SK-N-DZ (cell line): ENCODE measurements around the gene TGM3.

Source experiments
- DNase-seq: peaks from one replicate; pipeline ENCODE4 v3.0.0-alpha.2; 2015; ENCODE audit warnings: low spot score

TGM3 gene

GRCh38 chr20:2338411-2339066, 42.7 kb downstream of the TGM3 start:
- no peak for DNase-seq

GRCh38 chr20:2340136-2340535, 44.3 kb downstream of the TGM3 start:
- no peak for DNase-seq

- no peak for DNase-seq
These were observed 45.0 kb downstream of the TGM3 start for GRCh38 chr20:2340823-2341222.

GRCh38 chr20:2341336-2341735, 45.5 kb downstream of the TGM3 start:
- no peak for DNase-seq

GRCh38 chr20:2342243-2342642, 46.4 kb downstream of the TGM3 start:
- DNase-seq = no peak

- no peak for DNase-seq
These were observed 50.4 kb downstream of the TGM3 start for GRCh38 chr20:2346188-2346587.

GRCh38 chr20:2348336-2348735, 52.5 kb downstream of the TGM3 start:
- no peak for DNase-seq

GRCh38 chr20:2349801-2350200, 54.0 kb downstream of the TGM3 start:
- no peak for DNase-seq

GRCh38 chr20:2350606-2351005, 54.8 kb downstream of the TGM3 start:
- no peak for DNase-seq

- no peak for DNase-seq
These were observed 57.4 kb downstream of the TGM3 start for GRCh38 chr20:2353231-2353630.

GRCh38 chr20:2357114-2357513, 61.3 kb downstream of the TGM3 start:
- DNase-seq = no peak

- DNase-seq = no peak
These were observed 62.2 kb downstream of the TGM3 start for GRCh38 chr20:2358006-2358405.

- DNase-seq = no peak
These were observed 65.3 kb downstream of the TGM3 start for GRCh38 chr20:2361035-2361593.

GRCh38 chr20:2363187-2363586, 67.4 kb downstream of the TGM3 start:
- DNase-seq = no peak

GRCh38 chr20:2363587-2363986, 67.8 kb downstream of the TGM3 start:
- DNase-seq = no peak

GRCh38 chr20:2364044-2364443, 68.2 kb downstream of the TGM3 start:
- no peak for DNase-seq

GRCh38 chr20:2365091-2365490, 69.3 kb downstream of the TGM3 start:
- no peak for DNase-seq

- DNase-seq = no peak
These were observed 69.9 kb downstream of the TGM3 start for GRCh38 chr20:2365666-2366065.

GRCh38 chr20:2368621-2369020, 72.8 kb downstream of the TGM3 start:
- no peak for DNase-seq

- no peak for DNase-seq
These were observed 77.3 kb downstream of the TGM3 start for GRCh38 chr20:2373098-2373497.

- no peak for DNase-seq
These were observed 78.7 kb downstream of the TGM3 start for GRCh38 chr20:2374346-2375125.

GRCh38 chr20:2378893-2379292, 83.1 kb downstream of the TGM3 start:
- no peak for DNase-seq
